ENCODE results near the gene FAN1.

Gene FAN1

DNA sequence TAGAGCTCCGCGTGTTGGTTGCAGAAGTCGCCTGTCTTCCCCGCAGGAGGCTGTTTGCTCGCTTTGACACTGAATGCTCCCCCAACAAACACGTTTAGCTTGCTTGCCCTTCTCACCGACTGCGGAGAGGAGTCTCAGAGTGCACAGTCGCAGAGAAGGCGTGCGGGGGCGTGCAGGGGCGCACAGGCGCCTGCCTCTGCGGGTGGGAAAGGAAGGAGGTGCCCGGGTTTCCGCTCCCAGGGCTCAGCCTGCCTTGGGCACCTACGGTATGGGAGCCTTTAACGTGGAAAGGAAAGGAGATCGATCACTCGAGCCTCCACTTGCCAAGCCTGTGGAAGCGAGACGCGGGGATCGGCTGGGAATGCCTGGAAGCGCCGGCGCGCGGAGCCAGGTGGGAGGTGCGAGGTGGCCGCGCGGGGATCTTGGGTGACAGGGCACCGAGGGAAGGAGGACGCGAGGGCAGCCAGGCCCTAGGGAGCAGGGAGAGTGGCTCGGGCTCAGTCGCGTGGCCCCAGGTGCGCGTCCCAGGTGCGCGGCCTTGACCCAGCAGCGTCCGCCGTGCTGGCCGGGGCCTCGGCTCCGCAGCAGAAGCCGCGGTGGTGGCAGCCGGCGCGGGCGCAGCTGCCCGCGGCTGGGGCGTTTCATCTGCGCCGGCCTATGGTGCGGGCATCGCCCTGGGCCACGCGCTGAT, at the start of gene FAN1:
Gene FAN1, plus strand, starts transcription at position 419 of the 691 bp plus-strand sequence. CDS start 749 bp downstream, outside the sequence.
- no peak for TF ChIP-seq ZFX (IDR thresholded peaks at IDR 0.05; ENCODE audit: borderline replicate concordance)
- TF ChIP-seq CTCF (IDR thresholded peaks at IDR 0.05), result no peak
- peak within 1 kb of the TSS; percentile 76 for H3K27ac ChIP-seq

- no peak overlapping the region for H3K27ac ChIP-seq
- TF ChIP-seq CTCF (IDR thresholded peaks at IDR 0.05) (peak; percentile 78), ZFX (IDR thresholded peaks at IDR 0.05; ENCODE audit: borderline replicate concordance) (no peak)
Measured at GRCh38 chr15:30859091-30859874, 44.4 kb upstream of the FAN1 start.

DNA sequence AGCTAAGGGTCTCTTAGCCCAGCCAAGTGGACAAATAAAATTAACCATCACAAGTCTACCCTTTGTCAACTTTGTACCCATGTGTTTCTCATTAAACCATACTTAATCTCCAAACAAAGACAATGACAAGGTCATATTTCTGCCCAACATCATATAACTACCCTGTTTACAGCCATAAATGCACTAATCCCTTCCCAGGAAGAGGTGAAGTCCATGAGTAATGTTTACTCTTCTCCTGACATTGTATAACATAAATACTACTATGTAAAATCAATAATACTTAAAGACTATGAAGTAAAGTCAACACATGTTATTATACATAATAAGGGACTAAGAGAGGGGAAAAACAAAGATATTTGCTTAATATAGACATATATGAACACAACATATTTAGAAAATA, 38.5 kb upstream of the FAN1 start:
- TF ChIP-seq CTCF (IDR thresholded peaks at IDR 0.05) (no peak), ZFX (IDR thresholded peaks at IDR 0.05; ENCODE audit: borderline replicate concordance) (no peak)
- H3K27ac ChIP-seq, result no peak overlapping the region

GRCh38 chr15:30870681-30871080, 33.0 kb upstream of the FAN1 start:
- TF ChIP-seq CTCF (IDR thresholded peaks at IDR 0.05), result no peak
- TF ChIP-seq ZFX (IDR thresholded peaks at IDR 0.05; ENCODE audit: borderline replicate concordance), result no peak
- no peak overlapping the region for H3K27ac ChIP-seq

- TF ChIP-seq ZFX (IDR thresholded peaks at IDR 0.05; ENCODE audit: borderline replicate concordance), result no peak
- TF ChIP-seq CTCF (IDR thresholded peaks at IDR 0.05), result no peak
- no peak overlapping the region for H3K27ac ChIP-seq
Measured at GRCh38 chr15:30872341-30872748, 31.4 kb upstream of the FAN1 start.

- no peak for TF ChIP-seq ZFX (IDR thresholded peaks at IDR 0.05; ENCODE audit: borderline replicate concordance)
- no peak for TF ChIP-seq CTCF (IDR thresholded peaks at IDR 0.05)
- H3K27ac ChIP-seq, result no peak overlapping the region
Measured at GRCh38 chr15:30877070-30877469, 26.6 kb upstream of the FAN1 start.

DNA sequence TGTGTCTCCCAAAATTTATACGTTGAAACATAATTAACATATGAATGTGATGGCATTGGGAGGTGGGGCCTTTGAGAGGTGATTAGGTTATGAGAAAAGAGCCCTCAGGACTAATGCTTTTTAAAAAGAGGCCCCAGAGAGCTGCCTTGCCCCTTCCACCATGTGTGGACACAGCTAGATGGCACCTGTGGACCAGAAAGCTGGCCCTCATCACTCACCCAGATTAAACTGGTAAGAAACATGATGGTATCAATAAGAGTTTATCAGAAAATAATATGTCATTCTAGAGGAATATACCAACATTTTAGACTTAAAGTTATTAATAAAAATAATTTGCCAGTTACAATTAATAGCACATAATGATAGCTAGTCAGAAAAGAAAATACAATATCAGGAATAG, 25.2 kb upstream of the FAN1 start:
- TF ChIP-seq CTCF (IDR thresholded peaks at IDR 0.05), result no peak
- no peak for TF ChIP-seq ZFX (IDR thresholded peaks at IDR 0.05; ENCODE audit: borderline replicate concordance)
- H3K27ac ChIP-seq, result no peak overlapping the region

Measured in 22Rv1 (cell line).